Measurements from ENCODE around the gene CCRL2. TPM values are rescaled to one million over a fixed set of nuclear protein-coding genes. Genes with fewer than 3 reads are reported as not detected.

The CCRL2 gene
- 0.29 TPM in 1 of 2 replicates, not detected in the other for total RNA-seq (2014; rRNA removed; shearing (Covaris generic))

- DNase-seq (ENCODE audit: low read depth) = peak; percentile 67
These were observed at the start of gene CCRL2, which contains the start of gene CCR5AS for GRCh38 chr3:46406788-46407611. TSS of gene CCRL2 (plus strand) at chr3:46407259. CDS start at chr3:46408080, 821 bp downstream. TSS of gene CCR5AS (minus strand) at chr3:46407066.

- no peak for DNase-seq (ENCODE audit: low read depth)
These were observed 48.6 kb upstream of the CCRL2 start for GRCh38 chr3:46358466-46358865.

- DNase-seq (ENCODE audit: low read depth) = peak; percentile 13
These were observed 47.1 kb upstream of the CCRL2 start for GRCh38 chr3:46359733-46360493.

GRCh38 chr3:46360907-46361306 is 46.2 kb upstream of the CCRL2 start:
- DNase-seq (ENCODE audit: low read depth) = no peak

GRCh38 chr3:46361408-46362283 is 45.4 kb upstream of the CCRL2 start:
- DNase-seq (ENCODE audit: low read depth) = peak; percentile 22

- DNase-seq (ENCODE audit: low read depth) = no peak
These were observed 42.0 kb upstream of the CCRL2 start for GRCh38 chr3:46365041-46365440.

GRCh38 chr3:46365737-46366524 is 41.1 kb upstream of the CCRL2 start:
- DNase-seq (ENCODE audit: low read depth) = no peak

- no peak for DNase-seq (ENCODE audit: low read depth)
These were observed 39.2 kb upstream of the CCRL2 start for GRCh38 chr3:46367811-46368210.

GRCh38 chr3:46368569-46368968 is 38.5 kb upstream of the CCRL2 start:
- peak; percentile 19 for DNase-seq (ENCODE audit: low read depth)

GRCh38 chr3:46369151-46369550 is 37.9 kb upstream of the CCRL2 start:
- DNase-seq (ENCODE audit: low read depth) = no peak

- no peak for DNase-seq (ENCODE audit: low read depth)
These were observed 37.4 kb upstream of the CCRL2 start for GRCh38 chr3:46369675-46370132.

- no peak for DNase-seq (ENCODE audit: low read depth)
These were observed 36.1 kb upstream of the CCRL2 start, which contains the start of gene CCR5 for GRCh38 chr3:46370839-46371518. TSS of gene CCR5 (plus strand) at chr3:46370946. CDS start at chr3:46372903, 1,957 bp downstream.

GRCh38 chr3:46371519-46372340 is 35.3 kb upstream of the CCRL2 start:
- DNase-seq (ENCODE audit: low read depth) = no peak

- no peak for DNase-seq (ENCODE audit: low read depth)
These were observed 34.3 kb upstream of the CCRL2 start for GRCh38 chr3:46372492-46373359.

GRCh38 chr3:46374755-46375154 is 32.3 kb upstream of the CCRL2 start:
- no peak for DNase-seq (ENCODE audit: low read depth)

- DNase-seq (ENCODE audit: low read depth) = no peak
These were observed 31.8 kb upstream of the CCRL2 start for GRCh38 chr3:46375218-46375617.

- no peak for DNase-seq (ENCODE audit: low read depth)
These were observed 31.2 kb upstream of the CCRL2 start for GRCh38 chr3:46375814-46376213.

- peak; percentile 57 for DNase-seq (ENCODE audit: low read depth)
These were observed 28.6 kb upstream of the CCRL2 start for GRCh38 chr3:46378426-46378942.

All from Daoy (cell line).